Loucy (cell line): ENCODE results near the gene ASMT.
"Not testable (repeated sequence)": the region's sequence is repeated elsewhere in the genome, so short reads cannot be mapped to it uniquely, and the experiment has no call there.

Experiments
- EZH2phosphoT487 ChIP-seq: fragments of 200-600 bp; IDR thresholded peaks from 2 replicates; pipeline ENCODE4 v1.6.1; 2018; ENCODE audit warnings: antibody characterized with exemption, mild to moderate bottlenecking, moderate library complexity, borderline replicate concordance
- TF ChIP-seq, protein P1 (sequence below): fragments of 200-600 bp; sonication (generic); conservative IDR thresholded peaks from 2 replicates; pipeline ENCODE4 v1.5.1; 2014; ENCODE audit warnings: mild to moderate bottlenecking, antibody characterized with exemption, low read length

DNA sequence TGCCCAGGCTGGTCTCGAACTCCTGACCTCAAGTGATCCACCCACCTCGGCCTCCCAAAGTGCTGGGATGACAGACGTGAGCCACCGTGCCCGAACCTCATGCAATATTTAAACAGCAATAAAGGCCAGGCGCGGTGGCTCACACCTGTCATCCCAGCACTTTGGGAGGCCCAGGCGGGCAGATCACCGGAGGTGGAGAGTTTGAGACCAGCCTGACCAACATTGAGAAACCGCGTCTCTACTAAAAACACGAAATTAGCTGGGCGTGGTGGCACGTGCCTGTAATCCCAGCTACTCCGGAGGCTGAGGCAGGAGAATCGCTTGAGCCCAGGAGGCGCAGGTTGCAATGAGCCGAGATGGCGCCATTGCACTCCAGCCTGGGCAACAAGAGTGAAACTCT, 40.7 kb upstream of the ASMT start:
- TF ChIP-seq, protein P1, sequence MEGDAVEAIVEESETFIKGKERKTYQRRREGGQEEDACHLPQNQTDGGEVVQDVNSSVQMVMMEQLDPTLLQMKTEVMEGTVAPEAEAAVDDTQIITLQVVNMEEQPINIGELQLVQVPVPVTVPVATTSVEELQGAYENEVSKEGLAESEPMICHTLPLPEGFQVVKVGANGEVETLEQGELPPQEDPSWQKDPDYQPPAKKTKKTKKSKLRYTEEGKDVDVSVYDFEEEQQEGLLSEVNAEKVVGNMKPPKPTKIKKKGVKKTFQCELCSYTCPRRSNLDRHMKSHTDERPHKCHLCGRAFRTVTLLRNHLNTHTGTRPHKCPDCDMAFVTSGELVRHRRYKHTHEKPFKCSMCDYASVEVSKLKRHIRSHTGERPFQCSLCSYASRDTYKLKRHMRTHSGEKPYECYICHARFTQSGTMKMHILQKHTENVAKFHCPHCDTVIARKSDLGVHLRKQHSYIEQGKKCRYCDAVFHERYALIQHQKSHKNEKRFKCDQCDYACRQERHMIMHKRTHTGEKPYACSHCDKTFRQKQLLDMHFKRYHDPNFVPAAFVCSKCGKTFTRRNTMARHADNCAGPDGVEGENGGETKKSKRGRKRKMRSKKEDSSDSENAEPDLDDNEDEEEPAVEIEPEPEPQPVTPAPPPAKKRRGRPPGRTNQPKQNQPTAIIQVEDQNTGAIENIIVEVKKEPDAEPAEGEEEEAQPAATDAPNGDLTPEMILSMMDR, result not testable (repeated sequence)
- TF ChIP-seq EZH2phosphoT487, result not testable (repeated sequence)
